SH-SY5Y (cell line): ENCODE results near the gene ANAPC4.

ENCODE experiments used
- GATA2 ChIP-seq: IDR thresholded peaks from 2 replicates; pipeline ENCODE4 v1.6.1; 2011; ENCODE audit warnings: mild to moderate bottlenecking, low read depth, low read length
- GATA3 ChIP-seq: IDR thresholded peaks from 2 replicates; pipeline ENCODE4 v1.6.1; 2011; ENCODE audit warnings: low read depth, mild to moderate bottlenecking, low read length, moderate library complexity

GRCh38 chr4:25449270-25449669, 72.2 kb downstream of the ANAPC4 start:
- TF ChIP-seq GATA2 (no peak), GATA3 (no peak)
